Progenitor cell of endocrine pancreas (in vitro differentiated cells): ENCODE measurements around the gene GPX4. TPM values are rescaled to one million over a fixed set of nuclear protein-coding genes. Genes with fewer than 3 reads are reported as not detected.

Experiments used
- DNase-seq: peaks from one replicate; pipeline ENCODE4 v3.0.0; 2021; ENCODE audit warnings: low spot score; ENCODE audit not compliant: unreplicated experiment
- H3K27ac Mint-ChIP-seq: 2 replicates; pipeline ENCODE4 v1.8.0; 2021; ENCODE audit warnings: mild to moderate bottlenecking, moderate library complexity, mixed read lengths
- H3K27me3 Mint-ChIP-seq: 2 replicates; pipeline ENCODE4 v1.8.0; 2021; ENCODE audit warnings: mixed read lengths
- H3K36me3 Mint-ChIP-seq: 2 replicates; pipeline ENCODE4 v1.8.0; 2022; ENCODE audit warnings: mixed read lengths; ENCODE audit not compliant: insufficient read depth
- H3K4me1 Mint-ChIP-seq: 2 replicates; pipeline ENCODE4 v1.8.0; 2021; ENCODE audit warnings: low read depth, mixed read lengths
- H3K4me3 Mint-ChIP-seq: 2 replicates; pipeline ENCODE4 v1.8.0; 2021; ENCODE audit warnings: low read depth, mild to moderate bottlenecking, moderate library complexity, mixed read lengths
- H3K9me3 Mint-ChIP-seq: 2 replicates; pipeline ENCODE4 v1.8.0; 2021; ENCODE audit warnings: low read depth, mixed read lengths
- total RNA-seq: library from RNA; stranded (reverse); gene quantifications from 2 replicates; pipeline ENCODE4 v1.2.1, GENCODE V29; 2021
- TF ChIP-seq, protein P1 (sequence below): fragments of 200-600 bp; sonication (generic); IDR thresholded peaks from one replicate; pipeline ENCODE4 v1.5.0; 2021; ENCODE audit warnings: antibody characterized with exemption, mild to moderate bottlenecking; ENCODE audit not compliant: unreplicated experiment

The GPX4 gene
- total RNA-seq, 1 donor from 2014 or later = 231 TPM

DNA sequence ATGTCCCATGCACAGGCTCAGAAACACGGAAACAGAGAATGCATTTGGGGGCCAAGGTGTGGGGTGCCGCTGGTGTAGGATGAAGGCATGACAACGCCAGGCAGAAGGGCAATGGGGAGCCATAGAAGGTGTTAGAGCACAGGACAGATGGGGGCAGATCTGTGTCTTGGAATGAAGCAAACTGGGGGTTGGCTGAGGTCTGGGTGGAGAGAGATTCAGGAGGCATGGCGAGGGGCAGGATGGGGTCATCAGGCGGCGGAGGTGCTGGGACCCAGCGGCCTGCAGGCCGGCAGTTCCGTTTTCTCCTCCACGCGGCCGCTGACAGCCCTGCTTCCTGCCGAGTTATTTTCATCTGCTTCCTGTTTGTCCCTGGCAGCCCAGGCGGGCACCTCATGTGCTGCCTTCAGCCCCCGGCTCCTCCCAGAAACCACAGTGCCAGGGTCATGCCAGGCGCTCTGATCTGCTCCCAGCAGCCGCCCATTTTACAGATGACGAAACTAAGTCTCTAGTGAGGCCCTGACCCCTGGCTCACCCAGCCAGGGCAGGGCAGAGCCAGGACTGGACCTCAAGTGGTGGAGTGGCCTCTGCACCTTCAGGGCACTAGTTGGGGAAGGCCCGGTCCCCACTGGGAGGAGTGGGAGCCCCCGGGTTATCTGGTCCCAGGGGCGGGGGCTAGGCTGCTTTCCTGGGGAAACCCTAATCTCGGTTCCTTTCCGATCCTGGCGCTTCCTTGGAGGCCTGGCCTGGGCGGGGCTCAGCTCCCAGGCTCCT is 34.6 kb upstream of the GPX4 start:
- Mint-ChIP-seq H3K27ac (no peak overlapping the region), H3K27me3 (peaks cover 45% of the 10 kb centered on the region), H3K4me3 (no peak overlapping the region)

DNA sequence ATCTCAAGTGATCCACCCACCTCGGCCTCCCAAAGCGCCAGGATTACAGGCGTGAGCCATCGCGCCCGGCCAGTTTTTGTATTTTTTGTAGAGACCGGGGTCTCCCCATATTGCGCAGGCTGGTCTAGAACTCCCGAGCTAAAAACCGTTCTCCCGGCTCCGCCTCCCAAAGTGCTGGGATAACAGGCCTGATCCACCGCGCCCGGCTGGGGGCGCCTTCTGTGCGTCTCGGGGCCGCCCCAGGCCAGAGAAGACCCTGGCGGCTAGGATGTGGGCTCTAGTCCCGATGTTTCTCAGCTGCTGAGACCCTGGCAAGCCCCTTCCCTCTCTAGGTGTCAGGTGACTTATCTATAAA is 33.2 kb upstream of the GPX4 start:
- DNase-seq = no peak
- Mint-ChIP-seq H3K4me1 (peaks cover 5% of the 10 kb centered on the region), H3K27ac (no peak overlapping the region), H3K27me3 (peaks cover 40% of the 10 kb centered on the region), H3K36me3 (no peaks in the 10 kb centered on the region), H3K4me3 (no peak overlapping the region), H3K9me3 (no peaks in the 10 kb centered on the region)
- TF ChIP-seq, protein P1, sequence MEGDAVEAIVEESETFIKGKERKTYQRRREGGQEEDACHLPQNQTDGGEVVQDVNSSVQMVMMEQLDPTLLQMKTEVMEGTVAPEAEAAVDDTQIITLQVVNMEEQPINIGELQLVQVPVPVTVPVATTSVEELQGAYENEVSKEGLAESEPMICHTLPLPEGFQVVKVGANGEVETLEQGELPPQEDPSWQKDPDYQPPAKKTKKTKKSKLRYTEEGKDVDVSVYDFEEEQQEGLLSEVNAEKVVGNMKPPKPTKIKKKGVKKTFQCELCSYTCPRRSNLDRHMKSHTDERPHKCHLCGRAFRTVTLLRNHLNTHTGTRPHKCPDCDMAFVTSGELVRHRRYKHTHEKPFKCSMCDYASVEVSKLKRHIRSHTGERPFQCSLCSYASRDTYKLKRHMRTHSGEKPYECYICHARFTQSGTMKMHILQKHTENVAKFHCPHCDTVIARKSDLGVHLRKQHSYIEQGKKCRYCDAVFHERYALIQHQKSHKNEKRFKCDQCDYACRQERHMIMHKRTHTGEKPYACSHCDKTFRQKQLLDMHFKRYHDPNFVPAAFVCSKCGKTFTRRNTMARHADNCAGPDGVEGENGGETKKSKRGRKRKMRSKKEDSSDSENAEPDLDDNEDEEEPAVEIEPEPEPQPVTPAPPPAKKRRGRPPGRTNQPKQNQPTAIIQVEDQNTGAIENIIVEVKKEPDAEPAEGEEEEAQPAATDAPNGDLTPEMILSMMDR = no peak

More for the DNA sequence above, 34.6 kb upstream of the GPX4 start:
- TF ChIP-seq, protein P1 = no peak
- Mint-ChIP-seq H3K9me3 (no peaks in the 10 kb centered on the region), H3K36me3 (no peaks in the 10 kb centered on the region), H3K4me1 (peaks cover 3% of the 10 kb centered on the region)
- no peak for DNase-seq

DNA sequence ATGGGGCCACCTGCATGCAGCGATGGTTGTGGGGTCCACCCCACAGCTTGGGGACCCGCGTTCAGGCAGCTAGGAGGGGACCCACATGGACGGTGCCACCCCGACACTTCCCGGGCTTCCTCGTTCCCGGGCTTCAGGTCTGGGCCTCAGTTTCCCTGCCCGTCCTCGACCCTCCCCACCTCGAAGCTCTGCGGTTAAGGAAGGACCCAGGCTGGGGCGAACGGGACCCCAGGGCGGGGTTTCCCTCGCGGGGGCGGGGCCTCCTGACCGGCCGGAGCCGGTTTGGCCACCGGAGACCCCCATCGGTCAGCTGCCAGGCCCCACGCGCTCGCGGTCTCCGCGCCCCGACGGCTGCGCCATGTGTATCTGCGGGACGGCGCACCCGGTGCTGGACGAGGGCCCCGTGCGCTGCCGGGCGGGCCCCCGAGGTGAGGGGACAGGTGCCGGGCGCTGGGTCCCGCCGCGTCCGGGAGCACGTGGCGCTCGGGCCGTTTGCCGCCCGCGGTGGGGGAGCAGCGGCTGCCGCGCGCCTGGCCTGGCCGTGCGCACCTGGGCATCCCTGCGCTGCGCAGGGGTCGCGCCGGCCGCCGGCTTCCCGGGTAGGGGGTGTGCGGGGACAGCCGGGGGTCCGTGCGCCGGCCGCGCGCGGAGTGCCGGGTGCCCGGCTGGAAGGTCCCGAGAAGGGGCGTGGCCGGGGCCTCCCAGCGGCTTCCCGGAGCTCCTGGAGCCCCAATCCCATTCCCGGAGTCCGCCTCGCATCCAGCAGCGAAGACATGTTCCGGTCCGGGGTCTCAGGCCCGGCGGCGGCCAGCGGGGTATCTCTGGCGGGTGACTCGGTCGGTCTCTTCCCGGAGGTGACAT is 32.6 kb upstream of the GPX4 start:
- peaks cover 41% of the 10 kb centered on the region for H3K27me3 Mint-ChIP-seq
- H3K4me1 Mint-ChIP-seq = peaks cover 7% of the 10 kb centered on the region
- no peak overlapping the region for H3K4me3 Mint-ChIP-seq
- H3K36me3 Mint-ChIP-seq = no peaks in the 10 kb centered on the region
- H3K27ac Mint-ChIP-seq = no peak overlapping the region
- TF ChIP-seq, protein P1 = no peak
- no peak for DNase-seq
- H3K9me3 Mint-ChIP-seq = no peaks in the 10 kb centered on the region

DNA sequence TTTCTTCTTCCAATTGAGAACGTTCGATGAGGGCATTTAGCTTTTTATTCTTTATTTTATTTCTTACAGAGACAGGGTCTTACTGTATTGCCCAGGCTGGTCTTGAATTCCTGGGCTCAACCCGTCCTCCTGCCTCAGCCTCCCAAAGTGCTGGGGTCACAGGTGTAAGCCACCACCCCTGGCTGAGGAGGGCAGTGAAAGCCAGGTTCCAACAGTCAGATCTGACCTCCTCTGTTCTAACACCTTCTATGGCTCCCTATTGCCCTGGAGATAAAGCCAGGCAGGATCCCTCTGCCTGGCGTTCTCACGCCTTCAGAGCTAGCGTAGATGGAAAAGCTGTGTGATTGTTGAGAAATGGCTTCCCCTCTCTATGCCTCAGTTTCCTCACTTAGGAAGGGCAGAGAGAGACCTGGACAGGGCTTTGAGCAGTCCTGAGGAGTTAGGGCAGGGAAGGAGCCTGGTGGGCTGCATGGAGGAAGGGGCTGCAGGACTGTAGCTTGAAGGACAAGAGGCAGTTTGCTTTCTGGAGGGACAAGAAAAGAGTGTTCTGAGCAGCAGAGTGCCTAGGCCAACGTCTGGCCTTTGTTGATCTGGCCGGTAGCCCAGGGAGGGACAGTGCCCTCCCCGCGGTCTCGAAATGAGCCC is 31.3 kb upstream of the GPX4 start:
- H3K36me3 Mint-ChIP-seq = no peaks in the 10 kb centered on the region
- no peak overlapping the region for H3K27ac Mint-ChIP-seq
- peaks cover 7% of the 10 kb centered on the region for H3K4me1 Mint-ChIP-seq
- H3K4me3 Mint-ChIP-seq = no peak overlapping the region
- no peak for DNase-seq
- TF ChIP-seq, protein P1 = no peak
- no peaks in the 10 kb centered on the region for H3K9me3 Mint-ChIP-seq
- peaks cover 40% of the 10 kb centered on the region for H3K27me3 Mint-ChIP-seq
